Right ventricle myocardium superior (tissue), 1 donor: ENCODE data around the gene LIG1. TPM values are rescaled to one million over a fixed set of nuclear protein-coding genes. Genes with fewer than 3 reads are reported as not detected.

ENCODE experiments used
- ATAC-seq: fragments of 200-7000 bp; cut with Tn5 transposase; one replicate; pipeline ENCODE4 v1.9.1; 2020; ENCODE audit warnings: mild to moderate bottlenecking; ENCODE audit not compliant: poor library complexity
- DNase-seq: peaks from one replicate; pipeline ENCODE4 v3.0.0-alpha.2; 2020
- intact Hi-C: fragments of 100-400 bp; cut with DNase I; formaldehyde crosslinking; loops from one replicate; pipeline ENCODE4 v1.11.2; 2022
- long read RNA-seq: library from polyadenylated mRNA; unstranded; transcript quantifications from one replicate; pipeline ENCODE4 v2.0.0, GENCODE V29; 2021
- total RNA-seq: library from RNA; stranded (reverse); fragmentation: NEBNext Ultra II Directional; extraction: Animal tissue kit (Norgen Biotek cat#: 25700); gene quantifications from one replicate; pipeline ENCODE4 v1.2.1, GENCODE V29; 2021
- donor health status: DM: no; HTN: yes; CAD: no; lungs with severe emphysema.

Gene LIG1
- 2.4 TPM for total RNA-seq
- long read RNA-seq, partial matches to known transcripts, result 1 of 5 reads
- long read RNA-seq, other reads (novel, unspliced or antisense), result 2 of 5 reads

DNA sequence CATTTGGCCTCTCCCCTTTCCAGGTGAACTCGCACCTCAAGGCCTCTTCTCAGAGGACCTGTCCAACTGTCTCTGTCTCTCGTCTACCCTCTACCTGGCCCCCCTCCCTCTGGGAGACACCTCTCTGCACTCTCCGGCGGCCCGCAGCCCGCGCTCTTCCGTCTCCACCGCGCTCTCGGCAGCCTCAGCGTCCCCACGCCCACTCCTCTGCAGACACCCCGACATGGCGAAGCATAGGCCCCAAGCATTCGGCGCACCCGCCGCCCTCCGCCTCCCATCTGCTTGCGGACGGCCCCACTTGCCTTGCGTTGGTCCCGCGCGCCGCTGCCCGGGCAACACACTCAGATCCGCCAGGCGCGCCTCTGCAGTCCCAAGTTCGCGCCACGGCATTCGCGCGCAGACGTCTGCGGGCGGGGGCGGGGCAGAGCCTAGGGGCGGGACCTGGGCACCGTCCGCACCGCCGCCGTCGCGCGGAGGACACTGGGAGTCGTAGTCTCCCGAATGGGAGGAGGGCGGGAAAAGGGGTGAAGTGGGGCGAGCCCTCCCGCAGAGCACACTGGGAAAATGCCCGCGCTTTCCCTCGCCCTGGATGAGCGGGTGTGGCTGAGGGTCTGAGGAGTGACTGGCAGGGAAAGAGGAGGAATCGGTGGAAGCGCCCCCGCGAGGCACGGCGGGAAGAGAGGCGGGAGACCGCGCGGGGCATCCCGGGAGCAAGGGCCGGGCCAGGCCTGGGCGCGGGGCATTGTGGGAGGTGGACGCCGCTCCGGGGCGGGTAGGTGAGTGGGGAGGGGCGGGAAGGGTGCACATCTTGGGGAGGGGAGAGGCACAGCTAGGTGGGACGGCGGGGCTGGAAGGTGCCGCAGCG lies at the start of gene LIG1, which contains the start of gene ZSWIM9:
LIG1 (minus strand) TSS at position 406 of the 865 bp plus-strand sequence. CDS start 4,778 bp downstream, outside the sequence.
ZSWIM9 (plus strand) TSS at position 742 of the 865 bp plus-strand sequence. CDS start 1,123 bp downstream, outside the sequence.
- intact Hi-C loops, result no loop called here
- ATAC-seq (peak; percentile 99), DNase-seq (peak; percentile 94)

GRCh38 chr19:48218997-48219396 lies 48.9 kb upstream of the LIG1 start:
- DNase-seq, result no peak
- intact Hi-C loops, result no loop called here
- ATAC-seq, result no peak

DNA sequence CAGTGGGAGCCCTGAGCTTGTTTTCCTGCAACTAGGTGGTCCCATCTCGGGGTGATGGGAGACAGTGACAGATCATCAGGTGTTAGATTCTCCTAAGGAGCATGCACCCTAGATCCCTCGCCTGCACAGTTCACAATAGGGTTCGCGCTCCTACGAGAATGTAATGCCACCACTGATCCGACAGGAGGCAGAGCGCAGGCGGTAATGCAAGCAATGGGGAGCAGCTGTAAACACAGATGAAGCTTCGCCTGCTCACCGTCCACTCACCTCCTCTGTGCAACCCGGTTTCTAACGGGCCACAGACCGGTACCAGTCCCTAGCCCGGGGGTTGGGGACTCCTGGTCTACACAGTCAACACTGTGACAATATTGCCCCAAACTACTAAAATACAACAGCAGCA lies 46.8 kb upstream of the LIG1 start:
- intact Hi-C loops, result no loop called here
- no peak for ATAC-seq

DNA sequence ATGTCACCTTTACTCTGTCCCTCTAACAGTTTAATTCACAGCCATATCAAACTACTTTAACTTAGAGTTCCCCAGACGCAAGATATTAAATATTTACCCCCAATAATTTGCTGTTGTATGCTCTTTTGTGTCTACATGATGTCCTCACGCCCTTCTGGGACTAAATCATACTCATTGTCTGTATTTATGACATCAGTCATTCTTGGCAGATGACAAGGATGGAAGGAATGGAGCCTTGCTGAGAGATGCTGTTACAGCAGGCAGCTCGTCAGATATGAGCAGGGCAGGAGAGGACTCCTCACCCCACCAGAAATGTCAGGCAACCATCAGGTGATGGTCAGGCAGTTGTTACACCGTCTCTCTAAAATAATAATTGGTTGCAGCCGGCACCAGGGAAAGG lies 43.8 kb upstream of the LIG1 start:
- ATAC-seq (no peak), DNase-seq (no peak)
- intact Hi-C loops, result no loop called here

More for the DNA sequence above, 46.8 kb upstream of the LIG1 start:
- DNase-seq, result no peak

DNA sequence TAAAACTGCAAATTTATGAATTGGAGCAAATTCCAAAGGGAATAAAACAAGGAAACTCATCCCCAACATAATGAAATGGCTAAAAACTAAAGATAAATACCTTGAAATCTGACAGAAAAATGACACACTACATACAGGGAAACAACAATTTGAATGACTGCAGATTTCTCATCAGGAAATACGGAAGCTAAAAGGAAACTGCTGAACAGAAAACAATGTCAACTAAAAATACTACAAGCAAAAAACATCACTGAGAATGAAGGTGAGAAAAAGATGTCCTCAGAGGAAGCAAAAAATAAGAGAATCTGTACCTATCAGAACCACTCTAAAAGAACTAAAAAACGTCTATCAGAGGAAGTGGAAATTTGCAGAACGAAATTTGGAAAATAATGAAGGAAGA lies 39.9 kb upstream of the LIG1 start:
- ATAC-seq, result no peak
- DNase-seq, result no peak
- intact Hi-C loops, result no loop called here

- intact Hi-C loops, result no loop called here
- no peak for DNase-seq
- ATAC-seq, result no peak
Measured at GRCh38 chr19:48206397-48207093, 36.4 kb upstream of the LIG1 start.

DNA sequence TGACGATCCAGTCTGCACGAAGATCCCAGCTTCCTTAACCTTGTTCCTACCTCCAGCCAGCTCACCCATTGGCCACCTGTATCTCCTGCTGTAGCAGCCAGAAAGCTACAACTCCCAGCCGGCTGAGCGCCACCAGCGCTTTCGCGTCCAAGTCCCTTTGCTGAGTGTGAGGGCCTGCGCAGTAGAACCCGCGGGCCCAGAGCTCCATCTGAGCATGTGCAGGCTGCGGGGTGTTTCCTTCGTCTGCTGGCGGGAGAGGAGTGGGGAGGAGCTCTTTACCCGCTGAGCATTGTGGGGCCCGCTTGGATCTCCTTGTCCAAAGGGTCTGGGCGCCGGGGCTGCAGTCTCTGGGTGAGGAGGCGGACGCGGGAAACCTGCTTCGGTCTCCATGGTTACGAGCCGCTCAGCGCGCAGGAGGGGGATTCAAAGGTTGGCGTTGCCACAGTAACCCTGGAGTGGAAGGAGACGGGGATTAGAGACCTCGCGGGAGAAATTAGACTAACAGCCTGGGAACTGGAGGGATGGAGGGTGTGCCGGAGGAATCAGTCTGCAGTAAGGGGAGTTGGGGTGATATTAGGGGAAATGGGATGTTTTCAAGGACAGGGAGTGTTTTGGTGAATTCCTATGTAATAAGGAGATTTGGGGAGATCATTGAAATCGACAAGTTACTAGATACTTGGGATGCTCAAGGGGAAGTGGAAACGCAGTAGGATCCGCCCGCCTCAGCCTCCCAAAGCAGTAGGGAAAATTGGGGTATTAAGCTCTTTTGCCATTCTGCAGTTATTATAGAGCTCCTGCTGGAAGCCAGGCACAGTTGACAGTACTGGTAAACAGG lies 33.9 kb upstream of the LIG1 start:
- ATAC-seq, result peak; percentile 100
- intact Hi-C loops, result no loop called here
- DNase-seq, result peak; percentile 96

- ATAC-seq (no peak), DNase-seq (no peak)
- intact Hi-C loops, result no loop called here
Measured at GRCh38 chr19:48203222-48203793, 33.2 kb upstream of the LIG1 start.

GRCh38 chr19:48196933-48197665 lies 27.0 kb upstream of the LIG1 start:
- intact Hi-C loops, result no loop called here
- DNase-seq (no peak), ATAC-seq (peak; percentile 49)

DNA sequence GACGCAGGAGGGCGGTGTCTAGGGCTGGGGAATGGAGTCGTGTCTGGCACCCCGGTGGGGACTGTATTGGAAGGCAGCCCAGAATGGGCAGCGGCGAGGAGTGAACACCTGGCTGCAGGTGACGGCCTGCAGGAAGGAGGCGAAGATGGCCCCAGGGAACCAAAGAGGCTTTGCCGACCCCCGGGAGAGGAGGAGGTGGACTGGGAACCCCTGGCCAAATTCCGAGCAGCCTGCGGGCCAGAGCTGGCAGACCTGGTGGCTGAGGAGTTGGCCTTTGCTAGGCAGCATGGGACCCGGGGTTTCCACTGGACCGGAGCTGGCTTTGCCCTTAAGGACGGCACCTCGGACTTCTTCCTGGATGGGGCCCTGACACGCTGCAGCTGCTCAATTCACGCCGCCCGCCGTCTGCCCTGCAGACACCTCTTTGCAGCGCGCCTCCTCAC lies 26.2 kb upstream of the LIG1 start:
- peak; percentile 29 for ATAC-seq
- intact Hi-C loops, result no loop called here

DNA sequence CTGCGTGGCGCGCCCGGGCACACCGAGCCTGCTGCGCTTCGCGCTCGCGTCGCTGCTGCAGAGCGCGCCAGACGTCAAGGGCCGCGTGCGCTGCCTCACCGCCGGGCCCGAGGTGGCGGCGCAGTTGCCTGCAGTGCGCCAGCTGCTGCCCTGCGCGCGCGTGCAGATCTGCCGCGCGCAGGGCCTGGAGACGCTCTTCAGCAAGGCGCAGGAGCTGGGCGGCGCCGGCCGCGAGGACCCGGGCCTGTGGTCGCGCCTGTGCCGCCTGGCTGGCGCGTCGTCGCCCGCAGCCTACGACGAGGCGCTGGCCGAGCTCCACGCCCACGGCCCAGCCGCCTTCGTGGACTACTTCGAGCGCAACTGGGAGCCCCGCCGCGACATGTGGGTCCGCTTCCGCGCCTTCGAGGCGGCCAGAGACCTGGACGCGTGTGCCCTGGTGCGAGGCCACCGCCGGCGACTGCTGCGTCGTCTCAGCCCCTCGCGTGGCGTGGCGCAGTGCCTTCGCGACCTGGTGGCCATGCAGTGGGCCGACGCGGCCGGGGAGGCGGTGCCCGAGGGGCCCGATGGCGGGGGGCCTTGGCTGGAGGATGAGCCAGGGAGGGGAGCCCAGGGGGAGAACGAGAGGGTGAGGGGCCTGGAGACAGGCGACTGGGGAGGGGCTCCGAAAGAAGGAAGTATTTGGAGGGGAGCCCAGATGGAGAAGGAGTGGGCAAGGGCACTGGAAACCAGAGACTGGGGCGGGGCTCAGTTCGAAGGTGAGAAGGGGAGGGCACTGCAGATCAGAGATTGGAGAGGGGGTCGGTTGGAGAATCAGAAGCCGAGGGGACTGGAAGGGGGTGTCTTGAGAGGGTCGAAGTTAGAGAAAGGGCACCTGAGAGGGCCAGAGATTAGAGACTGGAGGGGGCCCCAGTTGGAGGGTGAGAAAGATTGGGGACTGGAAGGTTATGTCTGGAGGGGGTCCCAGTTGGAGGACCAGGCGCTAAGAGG lies 25.0 kb upstream of the LIG1 start:
- DNase-seq (no peak), ATAC-seq (no peak)
- intact Hi-C loops, result no loop called here

More for the DNA sequence above, 26.2 kb upstream of the LIG1 start:
- DNase-seq, result peak; percentile 45

DNA sequence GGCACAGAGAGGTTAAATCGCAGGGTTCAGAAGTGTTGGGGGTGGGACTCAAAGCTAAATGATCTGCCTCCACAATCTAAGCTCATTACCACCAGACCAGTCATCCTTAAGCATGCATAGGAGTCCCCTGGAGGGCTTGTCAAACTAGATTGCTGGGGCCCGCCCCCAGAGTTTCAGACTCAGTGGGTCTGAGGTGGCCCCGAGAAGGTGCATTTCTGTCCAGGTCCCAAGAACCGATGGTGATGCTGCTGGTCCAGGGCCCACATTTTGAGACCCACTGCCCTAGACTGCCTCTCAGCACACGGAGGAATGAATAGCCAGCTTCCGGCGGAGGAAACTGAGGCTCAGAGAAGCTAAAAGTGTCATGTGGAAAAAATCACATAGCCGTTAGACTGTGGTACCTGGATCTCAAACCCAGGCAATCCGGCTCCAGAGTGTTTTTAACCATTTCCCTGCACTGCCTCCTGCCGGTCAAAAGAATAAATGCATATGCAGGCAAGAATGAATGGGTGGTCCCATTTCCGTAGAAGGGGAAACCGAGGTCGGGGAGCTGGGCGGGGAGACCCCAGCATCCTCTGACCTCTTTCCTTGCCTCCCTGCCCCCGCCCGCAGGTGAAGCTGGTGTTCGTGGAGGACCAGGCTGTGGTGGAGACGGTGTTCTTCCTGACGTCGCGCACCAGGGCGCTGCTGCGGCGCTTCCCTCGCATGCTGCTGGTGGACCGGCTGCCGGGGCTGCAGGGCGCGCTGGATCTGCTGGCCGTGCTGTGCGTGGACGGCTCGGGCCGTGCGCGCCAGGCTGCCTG lies 24.1 kb upstream of the LIG1 start:
- intact Hi-C loops, result no loop called here
- no peak for ATAC-seq

DNA sequence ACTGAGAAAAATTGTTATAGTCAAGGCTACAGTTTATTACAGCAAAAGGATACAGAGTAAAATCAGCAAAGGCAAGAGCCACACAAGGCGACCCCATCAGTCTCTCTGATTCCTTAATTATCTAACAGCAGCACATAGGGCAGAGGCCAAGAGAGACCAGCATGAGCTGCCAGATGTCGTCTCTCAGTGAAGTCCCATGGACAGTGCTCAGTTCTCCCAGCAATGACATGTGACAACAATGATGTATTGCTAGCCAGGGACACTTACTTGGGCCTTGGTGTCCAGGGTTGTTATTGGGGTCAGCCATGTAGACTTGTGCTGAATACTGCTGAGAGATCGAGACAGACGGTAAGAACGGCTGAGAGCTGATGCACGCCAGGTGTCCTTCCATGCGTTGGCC lies 22.6 kb upstream of the LIG1 start:
- ATAC-seq (no peak), DNase-seq (no peak)
- intact Hi-C loops, result no loop called here

More for the DNA sequence above, 24.1 kb upstream of the LIG1 start:
- no peak for DNase-seq

GRCh38 chr19:48190885-48191284 lies 20.7 kb upstream of the LIG1 start:
- intact Hi-C loops, result no loop called here
- ATAC-seq, result no peak
- DNase-seq, result no peak

DNA sequence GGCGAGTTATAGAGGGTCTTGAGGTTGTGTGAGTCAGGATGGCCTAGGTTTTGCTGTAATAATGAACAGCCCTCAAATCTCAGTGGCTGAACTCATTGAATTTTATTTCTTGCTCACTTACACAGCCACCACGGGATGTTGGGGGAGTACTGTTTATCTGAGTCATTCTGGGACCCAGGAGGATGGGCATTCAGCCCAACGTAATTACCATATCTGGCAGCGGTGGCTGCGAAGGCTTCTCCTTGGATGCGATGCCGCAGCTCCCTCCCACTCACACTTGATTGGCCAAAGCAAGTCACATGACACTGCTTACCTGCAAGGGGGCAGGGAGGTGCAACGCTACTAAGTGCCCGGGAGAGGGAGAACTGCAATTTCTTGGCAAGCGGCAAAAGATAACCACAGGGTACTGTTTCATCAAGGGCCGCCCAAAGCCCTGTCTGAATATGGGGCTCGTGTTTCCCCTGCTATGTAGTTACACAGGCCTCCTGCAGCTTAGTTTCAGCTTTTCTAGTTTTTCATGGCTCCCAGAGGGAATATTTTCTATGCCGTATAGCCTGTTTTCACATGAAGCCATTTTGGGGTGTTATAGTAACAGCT lies 20.2 kb upstream of the LIG1 start:
- no peak for DNase-seq
- ATAC-seq, result no peak
- intact Hi-C loops, result no loop called here
